H9 (cell line): ENCODE data around the gene ZC3H8. TPM values are rescaled to one million over a fixed set of nuclear protein-coding genes. Genes with fewer than 3 reads are reported as not detected.

Experiments
- DNase-seq: peaks from one replicate; pipeline ENCODE4 v3.0.0-alpha.2; 2017
- H2AFZ ChIP-seq: one replicate; pipeline ENCODE4 v1.6.1; 2013; ENCODE audit warnings: mild to moderate bottlenecking, low read length, control low read depth, moderate library complexity
- H2AK5ac ChIP-seq: 2 replicates; pipeline ENCODE4 v1.6.1; 2013; ENCODE audit warnings: low read length, control low read depth, mixed read lengths; ENCODE audit not compliant: insufficient read length
- H2BK120ac ChIP-seq: one replicate; pipeline ENCODE4 v1.6.1; 2013; ENCODE audit warnings: low read depth, mild to moderate bottlenecking, low read length, control low read depth, inconsistent platforms; ENCODE audit not compliant: poor library complexity, severe bottlenecking
- H2BK12ac ChIP-seq: 2 replicates; pipeline ENCODE4 v1.6.1; 2013; ENCODE audit warnings: low read length, control low read depth, mixed read lengths, low read depth; ENCODE audit not compliant: insufficient read length
- H2BK15ac ChIP-seq: 2 replicates; pipeline ENCODE4 v1.6.1; 2013; ENCODE audit warnings: low read depth, low read length, control low read depth
- H2BK20ac ChIP-seq: one replicate; pipeline ENCODE4 v1.6.1; 2013; ENCODE audit warnings: low read depth, mild to moderate bottlenecking, low read length, control low read depth, inconsistent platforms; ENCODE audit not compliant: poor library complexity, severe bottlenecking
- H2BK5ac ChIP-seq: 2 replicates; pipeline ENCODE4 v1.6.1; 2013; ENCODE audit warnings: low read length, control low read depth, mixed read lengths; ENCODE audit not compliant: insufficient read length
- H3K14ac ChIP-seq: 2 replicates; pipeline ENCODE4 v1.6.1; 2013; ENCODE audit warnings: low read length, control low read depth; ENCODE audit not compliant: insufficient read depth
- H3K18ac ChIP-seq: 2 replicates; pipeline ENCODE4 v1.6.1; 2013; ENCODE audit warnings: low read depth, mild to moderate bottlenecking, mixed read lengths, low read length, control low read depth; ENCODE audit not compliant: insufficient read length
- H3K23ac ChIP-seq: 2 replicates; pipeline ENCODE4 v1.6.1; 2013; ENCODE audit warnings: low read length, control low read depth, mixed read lengths, low read depth; ENCODE audit not compliant: insufficient read length
- H3K23me2 ChIP-seq: 2 replicates; pipeline ENCODE4 v1.6.1; 2013; ENCODE audit warnings: low read depth, mild to moderate bottlenecking, mixed read lengths, low read length, control low read depth; ENCODE audit not compliant: insufficient read length, poor library complexity, severe bottlenecking
- H3K27ac ChIP-seq: 2 replicates; pipeline ENCODE4 v1.5.1; 2013; ENCODE audit warnings: low read length, control low read depth, mixed read lengths, low read depth; ENCODE audit not compliant: insufficient read length
- H3K27me3 ChIP-seq: 2 replicates; pipeline ENCODE4 v1.6.1; 2013; ENCODE audit warnings: low read length, control low read depth, inconsistent platforms; ENCODE audit not compliant: insufficient read depth
- H3K4ac ChIP-seq: 2 replicates; pipeline ENCODE4 v1.6.1; 2013; ENCODE audit warnings: low read depth, mild to moderate bottlenecking, control low read depth, inconsistent platforms, low read length, moderate library complexity
- H3K4me1 ChIP-seq: 2 replicates; pipeline ENCODE4 v1.6.1; 2013; ENCODE audit warnings: low read length, control low read depth, inconsistent platforms; ENCODE audit not compliant: insufficient read depth
- H3K4me2 ChIP-seq: 2 replicates; pipeline ENCODE4 v1.6.1; 2013; ENCODE audit warnings: low read length, control low read depth, mixed read lengths; ENCODE audit not compliant: insufficient read length, insufficient read depth
- H3K56ac ChIP-seq: 2 replicates; pipeline ENCODE4 v1.6.1; 2013; ENCODE audit warnings: low read depth, mild to moderate bottlenecking, mixed read lengths, low read length, control low read depth; ENCODE audit not compliant: insufficient read length
- H3K79me1 ChIP-seq: 2 replicates; pipeline ENCODE4 v1.6.1; 2013; ENCODE audit warnings: low read depth, mild to moderate bottlenecking, moderate library complexity, low read length, control low read depth, inconsistent platforms; ENCODE audit not compliant: insufficient read depth, poor library complexity, severe bottlenecking
- H3K79me2 ChIP-seq: 2 replicates; pipeline ENCODE4 v1.6.1; 2013; ENCODE audit warnings: low read length, control low read depth, inconsistent platforms; ENCODE audit not compliant: insufficient read depth
- H3K9ac ChIP-seq: 2 replicates; pipeline ENCODE4 v1.6.1; 2013; ENCODE audit warnings: low read length, control low read depth, mixed read lengths; ENCODE audit not compliant: insufficient read length; ENCODE audit errors: extremely low read depth
- H3K9me3 ChIP-seq: one replicate; pipeline ENCODE4 v1.6.1; 2013; ENCODE audit warnings: low read depth, low read length, inconsistent platforms; ENCODE audit not compliant: control insufficient read depth
- H3T11ph ChIP-seq: one replicate; pipeline ENCODE4 v1.6.1; 2013; ENCODE audit warnings: mild to moderate bottlenecking, low read length, control low read depth, inconsistent platforms
- H4K20me1 ChIP-seq: one replicate; pipeline ENCODE4 v1.6.1; 2013; ENCODE audit not compliant: control insufficient read depth, insufficient read length, insufficient read depth
- H4K5ac ChIP-seq: 2 replicates; pipeline ENCODE4 v1.6.1; 2013; ENCODE audit warnings: low read depth, mild to moderate bottlenecking, mixed read lengths, low read length, control low read depth; ENCODE audit not compliant: insufficient read length
- H4K8ac ChIP-seq: replicated peaks from 2 replicates; pipeline ENCODE4 v1.6.1; 2013; ENCODE audit warnings: low read length, control low read depth, mixed read lengths, low read depth; ENCODE audit not compliant: insufficient read length
- H4K91ac ChIP-seq: 2 replicates; pipeline ENCODE4 v1.6.1; 2013; ENCODE audit warnings: low read depth, mild to moderate bottlenecking, moderate library complexity, mixed read lengths, low read length, control low read depth; ENCODE audit not compliant: insufficient read length
- H3K27ac Mint-ChIP-seq, 3 experiments: 2 replicates in 2 of 3; 3 replicates in 1 of 3; pipeline ENCODE4 v1.8.0; 2020 to 2021; ENCODE audit warnings: mixed read lengths in 3 of 3, mild to moderate bottlenecking in 1 of 3, moderate library complexity in 1 of 3
- H3K27me3 Mint-ChIP-seq: 2 replicates; pipeline ENCODE4 v1.8.0; 2021; ENCODE audit warnings: low read depth, mild to moderate bottlenecking, moderate library complexity, mixed read lengths
- H3K36me3 Mint-ChIP-seq, 3 experiments: 2 replicates in 2 of 3; 3 replicates in 1 of 3; pipeline ENCODE4 v1.8.0; 2020 to 2021; ENCODE audit warnings: low read depth in 3 of 3, mixed read lengths in 3 of 3; ENCODE audit not compliant: insufficient read depth in 1 of 3
- H3K4me1 Mint-ChIP-seq, 2 experiments: 2 replicates each; pipeline ENCODE4 v1.8.0; 2020; ENCODE audit warnings: mixed read lengths in 2 of 2
- H3K4me3 Mint-ChIP-seq, 2 experiments: 2 replicates in 1 of 2; 3 replicates in 1 of 2; pipeline ENCODE4 v1.8.0; 2020 to 2021; ENCODE audit warnings: mild to moderate bottlenecking in 2 of 2, mixed read lengths in 2 of 2, moderate library complexity in 1 of 2
- H3K9me3 Mint-ChIP-seq, 2 experiments: 2 replicates in 1 of 2; 3 replicates in 1 of 2; pipeline ENCODE4 v1.8.0; 2020; ENCODE audit warnings: mild to moderate bottlenecking in 2 of 2, mixed read lengths in 2 of 2, moderate library complexity in 1 of 2
- CTCF ChIP-seq: fragments of 200-600 bp; sonication (generic); conservative IDR thresholded peaks from 3 replicates; pipeline ENCODE4 v1.8.0; 2021; ENCODE audit warnings: antibody characterized with exemption, mild to moderate bottlenecking
- WGBS: extraction: QIAGEN DNeasy Blood & Tissue Kit; methylation state at CpG from one replicate; pipeline ENCODE4 v1.1.7; 2013; ENCODE audit warnings: missing lambda C conversion rate, low lambda C conversion rate, mixed read lengths; ENCODE audit not compliant: insufficient read length; ENCODE audit errors: extremely low coverage; 5-methylcytosine and 5-hydroxymethylcytosine counted together
- total RNA-seq: library from RNA; stranded (reverse); gene quantifications from 2 replicates; pipeline ENCODE4 v1.2.1, GENCODE V29; 2021

ZC3H8 gene
- total RNA-seq, 1 experiment from 2014 or later = 6.9 TPM

GRCh38 chr2:112242384-112242783 lies 12.5 kb downstream of the ZC3H8 start:
- H3K36me3 Mint-ChIP-seq = peaks cover 4 to 5% (median 5%) of the 10 kb centered on the region in 3 experiments; a peak in 6 of 7 replicates
- H4K91ac ChIP-seq = no peak overlapping the region
- no peak overlapping the region for H2BK5ac ChIP-seq
- WGBS = no CpG with 5 or more reads among the region's 3 CpGs
- H2AFZ ChIP-seq = no peak overlapping the region
- no peak overlapping the region for H3K14ac ChIP-seq
- no peaks in the 10 kb centered on the region for H3K9me3 ChIP-seq
- no peak overlapping the region for H2BK120ac ChIP-seq
- H4K5ac ChIP-seq = no peak overlapping the region
- no peak for TF ChIP-seq CTCF
- H2BK20ac ChIP-seq = no peak overlapping the region
- no peaks in the 10 kb centered on the region for H3K23me2 ChIP-seq
- no peaks in the 10 kb centered on the region for H3K27me3 ChIP-seq
- no peak overlapping the region for H3K18ac ChIP-seq
- H2AK5ac ChIP-seq = no peak overlapping the region
- no peaks in the 10 kb centered on the region for H3K27me3 Mint-ChIP-seq
- no peak overlapping the region for H3K9ac ChIP-seq
- no peak overlapping the region for H3K4me2 ChIP-seq
- H3T11ph ChIP-seq = no peak overlapping the region
- H4K8ac ChIP-seq = no peak overlapping the region
- no peak overlapping the region for H3K23ac ChIP-seq
- H2BK12ac ChIP-seq = no peak overlapping the region
- H3K9me3 Mint-ChIP-seq = no peaks in the 10 kb centered on the region
- H3K4me1 ChIP-seq = no peaks in the 10 kb centered on the region
- H3K27ac ChIP-seq = no peak overlapping the region
- no peak for DNase-seq
- no peaks in the 10 kb centered on the region; the same call in 1 of the 2 replicates for H3K79me2 ChIP-seq
- no peak overlapping the region for H3K27ac Mint-ChIP-seq
- no peak overlapping the region for H3K56ac ChIP-seq
- no peaks in the 10 kb centered on the region for H4K20me1 ChIP-seq
- H3K4me1 Mint-ChIP-seq = no peaks in the 10 kb centered on the region
- no peak overlapping the region for H3K4ac ChIP-seq
- no peak overlapping the region for H2BK15ac ChIP-seq
- no peaks in the 10 kb centered on the region for H3K79me1 ChIP-seq
- H3K4me3 Mint-ChIP-seq = no peak overlapping the region
